Measurements from ENCODE around the gene PCDHGB7. TPM values are rescaled to one million over a fixed set of nuclear protein-coding genes. Genes with fewer than 3 reads are reported as not detected.
A peak's percentile ranks its signal among the peaks of the same experiment; 100 is the strongest.

PCDHGB7 gene
- total RNA-seq, 1 experiment from 2014 or later: 0.54 TPM

- TF ChIP-seq YY1 (IDR thresholded peaks at IDR 0.05; ENCODE audit: extremely low read depth, insufficient replicate concordance, low read depth, low read length) (peak; percentile 69), RAD21 (IDR thresholded peaks at IDR 0.05; ENCODE audit: low read depth) (peak; percentile 94), MAX (IDR thresholded peaks at IDR 0.05) (peak; percentile 10; the same call in 1 of the 2 replicates), CEBPB (IDR thresholded peaks at IDR 0.05; ENCODE audit: low read depth) (no peak), CTCF (IDR thresholded peaks at IDR 0.05 in 2 of 3, conservative IDR thresholded peaks at IDR 0.05 in 1 of 3; ENCODE audit: borderline replicate concordance in 1 of 3, insufficient read depth in 1 of 3, low read depth in 2 of 3, low read length in 2 of 3) (peak; percentile 84 to 96 (median 86)), EZH2phosphoT487 (IDR thresholded peaks at IDR 0.05; ENCODE audit: borderline replicate concordance) (no peak), POLR2AphosphoS5 (IDR thresholded peaks at IDR 0.05; ENCODE audit: low read depth, low read length) (peak; percentile 24; the same call in 1 of the 2 replicates), SRF (IDR thresholded peaks at IDR 0.05; ENCODE audit: low read depth) (no peak)
- intact Hi-C loops (cut with micrococcal nuclease): loop anchor here (1.0 to 2.0 kb wide), 3 partner anchors 100 to 151 kb away; no protein-coding TSS in a partner anchor
- Histone ChIP-seq H3K9me3 (ENCODE audit: control insufficient read depth in 1 of 2, insufficient read depth in 1 of 2, low read depth in 1 of 2, low read length in 2 of 2) (no peaks in the 10 kb centered on the region; a peak in 1 of 4 replicates), H3K79me2 (ENCODE audit: insufficient read depth, low read length) (no peaks in the 10 kb centered on the region), H2AFZ (ENCODE audit: low read depth, low read length, poor library complexity, severe bottlenecking) (peak within 1 kb of the TSS; percentile 76), H3K4me1 (ENCODE audit: control insufficient read depth in 1 of 2, insufficient read depth in 2 of 2, low read length in 2 of 2) (peaks cover 2 to 5% of the 10 kb centered on the region in 2 experiments; a peak in 1 of 4 replicates), H3K27me3 (ENCODE audit: insufficient read depth, low read length) (no peaks in the 10 kb centered on the region), H3K36me3 (ENCODE audit: control insufficient read depth in 1 of 2, insufficient read depth in 2 of 2, low read length in 2 of 2) (no peaks in the 10 kb centered on the region), H3K4me2 (ENCODE audit: low read length) (peak within 1 kb of the TSS; percentile 74), H3K27ac (ENCODE audit: low read depth, low read length) (peak within 1 kb of the TSS; percentile 44), H3K4me3 (replicated peaks in 1 of 2; ENCODE audit: low read depth in 1 of 2, low read length in 2 of 2) (peak within 1 kb of the TSS; percentile 46 to 61), H3K9ac (ENCODE audit: low read length) (peak within 1 kb of the TSS; percentile 60), H3K9me2 (ENCODE audit: insufficient read depth) (no peaks in the 10 kb centered on the region), H4K20me1 (ENCODE audit: insufficient read depth) (no peaks in the 10 kb centered on the region)
- POLR2A ChIA-PET: interaction anchor here (1.0 to 2.0 kb wide), 5 partner anchors 93 to 151 kb away, joined by 3 to 9 read pairs (median 4); partner anchors contain the start of gene TAF7
- peak; percentile 71 for DNase-seq (ENCODE audit: low read depth, low spot score)
- peak; percentile 89 for ATAC-seq
- CTCF ChIA-PET: interaction anchor here (0.7 to 3.4 kb wide), 25 partner anchors 8 to 224 kb away, joined by 3 to 73 read pairs (median 5); partner anchors contain the start of genes PCDHB14, PCDHGA11, PCDHGA12 and PCDHGB2
- TSS peak; percentile 95 for BruUV-seq (replicated peaks)
- RAD21 ChIA-PET (ENCODE audit: low non-redundant PET in 1 of 2, low total read pairs in 2 of 2, uncharacterized antibody in 2 of 2, unreplicated experiment in 2 of 2): interaction anchor here (1.1 to 2.1 kb wide), 6 partner anchors 108 to 151 kb away, joined by 5 to 17 read pairs (median 7); no protein-coding TSS in a partner anchor
These were observed 4.5 kb upstream of the PCDHGB7 start, which contains the start of gene PCDHGA10 for GRCh38 chr5:141412854-141413539. Gene PCDHGA10 (plus strand): TSS chr5:141412987. CDS start chr5:141413176, 189 bp downstream.
